GM19043 (cell line): ENCODE data around the gene MRGPRG.
"Not testable (repeated sequence)": the region's sequence is repeated elsewhere in the genome, so short reads cannot be mapped to it uniquely, and the experiment has no call there.

Experiments
- ATAC-seq: cut with Tn5 transposase; IDR thresholded peaks from one replicate; pipeline ENCODE4 v1.9.1; 2021; ENCODE audit warnings: low read depth; ENCODE audit not compliant: unreplicated experiment

MRGPRG gene

GRCh38 chr11:3218483-3219280, at the start of gene MRGPRG:
Gene MRGPRG, minus strand, starts transcription at chr11:3218813. Its CDS starts 0 bp downstream, at chr11:3218813.
- no peak for ATAC-seq

- ATAC-seq = not testable (repeated sequence)
Observed at GRCh38 chr11:3262548-3262947, 43.9 kb upstream of the MRGPRG start.

GRCh38 chr11:3261831-3262230, 43.2 kb upstream of the MRGPRG start:
- not testable (repeated sequence) for ATAC-seq

- not testable (repeated sequence) for ATAC-seq
Observed at GRCh38 chr11:3257509-3257908, 38.9 kb upstream of the MRGPRG start.

GRCh38 chr11:3255241-3255640, 36.6 kb upstream of the MRGPRG start:
- not testable (repeated sequence) for ATAC-seq

- not testable (repeated sequence) for ATAC-seq
Observed at GRCh38 chr11:3254773-3255172, 36.2 kb upstream of the MRGPRG start.

- no peak for ATAC-seq
Observed at GRCh38 chr11:3245071-3245470, 26.5 kb upstream of the MRGPRG start.

- ATAC-seq = no peak
Observed at GRCh38 chr11:3243880-3244279, 25.3 kb upstream of the MRGPRG start.

GRCh38 chr11:3237119-3237518, 18.5 kb upstream of the MRGPRG start:
- ATAC-seq = no peak

- no peak for ATAC-seq
Observed at GRCh38 chr11:3234846-3235245, 16.2 kb upstream of the MRGPRG start.

GRCh38 chr11:3232956-3233355, 14.3 kb upstream of the MRGPRG start:
- ATAC-seq = no peak

GRCh38 chr11:3231851-3232744, 13.5 kb upstream of the MRGPRG start, which contains the start of gene MRGPRE:
Gene MRGPRE, minus strand, starts transcription at chr11:3232417. Its CDS starts 3,618 bp downstream, at chr11:3228799.
- ATAC-seq = no peak

GRCh38 chr11:3231550-3231850, 12.9 kb upstream of the MRGPRG start:
- ATAC-seq = no peak

GRCh38 chr11:3230636-3231549, 12.3 kb upstream of the MRGPRG start:
- no peak for ATAC-seq

- ATAC-seq = no peak
Observed at GRCh38 chr11:3229673-3230630, 11.3 kb upstream of the MRGPRG start.

GRCh38 chr11:3228445-3228829, 9.8 kb upstream of the MRGPRG start:
- ATAC-seq = no peak

- ATAC-seq = no peak
Observed at GRCh38 chr11:3227568-3228444, 9.2 kb upstream of the MRGPRG start.

- ATAC-seq = no peak
Observed at GRCh38 chr11:3226846-3227567, 8.4 kb upstream of the MRGPRG start.
